ENCODE data around the gene PLXND1. TPM values are rescaled to one million over a fixed set of nuclear protein-coding genes. Genes with fewer than 3 reads are reported as not detected.

The PLXND1 gene
- total RNA-seq, 3 donors from 2014 or later (not counting 1 experiment from before 2014, with no cell fraction given) = 135 to 214 (median 189) TPM

DNA sequence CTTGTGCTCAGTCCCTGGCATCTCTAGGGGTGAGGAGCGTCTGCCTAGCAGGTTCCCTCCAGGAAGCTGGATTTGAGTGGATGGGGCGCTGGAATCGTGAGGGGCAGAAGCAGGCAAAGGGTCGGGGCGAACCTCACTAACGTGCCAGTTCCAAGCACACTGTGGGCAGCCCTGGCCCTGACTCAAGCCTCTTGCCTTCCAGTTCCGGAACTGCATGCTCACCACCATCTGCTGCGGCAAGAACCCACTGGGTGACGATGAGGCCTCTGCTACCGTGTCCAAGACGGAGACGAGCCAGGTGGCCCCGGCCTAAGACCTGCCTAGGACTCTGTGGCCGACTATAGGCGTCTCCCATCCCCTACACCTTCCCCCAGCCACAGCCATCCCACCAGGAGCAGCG lies 73.1 kb downstream of the PLXND1 start:
- no peak overlapping the region for H3K27ac Mint-ChIP-seq
- no peaks in the 10 kb centered on the region for H3K36me3 Mint-ChIP-seq
- no peak overlapping the region for H3K4me3 Mint-ChIP-seq
- ATAC-seq (no peak), DNase-seq (no peak)
- intact Hi-C loops (cut with micrococcal nuclease) = no loop called here
- WGBS (ENCODE audit: insufficient coverage) = 95% methylated on average over 16 of the region's 16 CpGs
- Histone ChIP-seq H3K9me3 (ENCODE audit: control insufficient read depth, insufficient read depth, low read length) (no peaks in the 10 kb centered on the region), H3K4me3 (ENCODE audit: low read length) (no peak overlapping the region), H3K27me3 (ENCODE audit: control insufficient read depth, insufficient read depth, low read length) (no peaks in the 10 kb centered on the region), H3K27ac (ENCODE audit: low read length) (no peak overlapping the region), H3K36me3 (ENCODE audit: control insufficient read depth, insufficient read depth, low read length) (no peaks in the 10 kb centered on the region), H3K4me1 (ENCODE audit: control insufficient read depth, insufficient read depth, low read length) (no peaks in the 10 kb centered on the region)
- H3K4me1 Mint-ChIP-seq = no peaks in the 10 kb centered on the region
- no peaks in the 10 kb centered on the region for H3K9me3 Mint-ChIP-seq
- TF ChIP-seq, protein P1, sequence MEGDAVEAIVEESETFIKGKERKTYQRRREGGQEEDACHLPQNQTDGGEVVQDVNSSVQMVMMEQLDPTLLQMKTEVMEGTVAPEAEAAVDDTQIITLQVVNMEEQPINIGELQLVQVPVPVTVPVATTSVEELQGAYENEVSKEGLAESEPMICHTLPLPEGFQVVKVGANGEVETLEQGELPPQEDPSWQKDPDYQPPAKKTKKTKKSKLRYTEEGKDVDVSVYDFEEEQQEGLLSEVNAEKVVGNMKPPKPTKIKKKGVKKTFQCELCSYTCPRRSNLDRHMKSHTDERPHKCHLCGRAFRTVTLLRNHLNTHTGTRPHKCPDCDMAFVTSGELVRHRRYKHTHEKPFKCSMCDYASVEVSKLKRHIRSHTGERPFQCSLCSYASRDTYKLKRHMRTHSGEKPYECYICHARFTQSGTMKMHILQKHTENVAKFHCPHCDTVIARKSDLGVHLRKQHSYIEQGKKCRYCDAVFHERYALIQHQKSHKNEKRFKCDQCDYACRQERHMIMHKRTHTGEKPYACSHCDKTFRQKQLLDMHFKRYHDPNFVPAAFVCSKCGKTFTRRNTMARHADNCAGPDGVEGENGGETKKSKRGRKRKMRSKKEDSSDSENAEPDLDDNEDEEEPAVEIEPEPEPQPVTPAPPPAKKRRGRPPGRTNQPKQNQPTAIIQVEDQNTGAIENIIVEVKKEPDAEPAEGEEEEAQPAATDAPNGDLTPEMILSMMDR (IDR thresholded peaks at IDR 0.05) = no peak
- H3K27me3 Mint-ChIP-seq (ENCODE audit: low read depth in 2 of 2) = no peaks in the 10 kb centered on the region

GRCh38 chr3:129532261-129532660 lies 74.2 kb downstream of the PLXND1 start:
- WGBS (ENCODE audit: insufficient coverage) = 96% methylated on average over 20 of the region's 20 CpGs
- Histone ChIP-seq H3K36me3 (ENCODE audit: control insufficient read depth, insufficient read depth, low read length) (no peaks in the 10 kb centered on the region), H3K4me3 (ENCODE audit: low read length) (no peak overlapping the region), H3K27ac (ENCODE audit: low read length) (no peak overlapping the region), H3K9me3 (ENCODE audit: control insufficient read depth, insufficient read depth, low read length) (no peaks in the 10 kb centered on the region), H3K27me3 (ENCODE audit: control insufficient read depth, insufficient read depth, low read length) (no peaks in the 10 kb centered on the region), H3K4me1 (ENCODE audit: control insufficient read depth, insufficient read depth, low read length) (no peaks in the 10 kb centered on the region)
- H3K4me3 Mint-ChIP-seq = no peak overlapping the region
- ATAC-seq (no peak), DNase-seq (no peak)
- no peaks in the 10 kb centered on the region for H3K4me1 Mint-ChIP-seq
- intact Hi-C loops (cut with micrococcal nuclease) = no loop called here
- no peaks in the 10 kb centered on the region for H3K9me3 Mint-ChIP-seq
- no peaks in the 10 kb centered on the region for H3K36me3 Mint-ChIP-seq
- TF ChIP-seq, protein P1 (IDR thresholded peaks at IDR 0.05) = no peak
- H3K27me3 Mint-ChIP-seq (ENCODE audit: low read depth in 2 of 2) = no peaks in the 10 kb centered on the region
- H3K27ac Mint-ChIP-seq = no peak overlapping the region

GRCh38 chr3:129531699-129532098 lies 74.8 kb downstream of the PLXND1 start:
- WGBS (ENCODE audit: insufficient coverage) = 89% methylated on average over 11 of the region's 11 CpGs
- Histone ChIP-seq H3K27ac (ENCODE audit: low read length) (no peak overlapping the region), H3K4me1 (ENCODE audit: control insufficient read depth, insufficient read depth, low read length) (no peaks in the 10 kb centered on the region), H3K9me3 (ENCODE audit: control insufficient read depth, insufficient read depth, low read length) (no peaks in the 10 kb centered on the region), H3K27me3 (ENCODE audit: control insufficient read depth, insufficient read depth, low read length) (no peaks in the 10 kb centered on the region), H3K36me3 (ENCODE audit: control insufficient read depth, insufficient read depth, low read length) (no peaks in the 10 kb centered on the region), H3K4me3 (ENCODE audit: low read length) (no peak overlapping the region)
- ATAC-seq = no peak
- Mint-ChIP-seq H3K9me3 (no peaks in the 10 kb centered on the region), H3K27ac (no peak overlapping the region), H3K27me3 (ENCODE audit: low read depth in 2 of 2) (no peaks in the 10 kb centered on the region), H3K4me3 (no peak overlapping the region), H3K36me3 (no peaks in the 10 kb centered on the region), H3K4me1 (no peaks in the 10 kb centered on the region)
- TF ChIP-seq, protein P1 (IDR thresholded peaks at IDR 0.05) = no peak
- no peak for DNase-seq
- intact Hi-C loops (cut with micrococcal nuclease) = no loop called here

GRCh38 chr3:129530821-129531220 lies 75.7 kb downstream of the PLXND1 start:
- Mint-ChIP-seq H3K4me1 (no peaks in the 10 kb centered on the region), H3K4me3 (no peak overlapping the region), H3K36me3 (no peaks in the 10 kb centered on the region), H3K27ac (no peak overlapping the region), H3K9me3 (no peaks in the 10 kb centered on the region), H3K27me3 (ENCODE audit: low read depth in 2 of 2) (no peaks in the 10 kb centered on the region)
- WGBS (ENCODE audit: insufficient coverage) = 94% methylated on average over 13 of the region's 13 CpGs
- H3K27me3 ChIP-seq (ENCODE audit: control insufficient read depth, insufficient read depth, low read length) = no peaks in the 10 kb centered on the region
- DNase-seq (no peak), ATAC-seq (no peak)
- H3K4me1 ChIP-seq (ENCODE audit: control insufficient read depth, insufficient read depth, low read length) = peaks cover 6% of the 10 kb centered on the region
- H3K9me3 ChIP-seq (ENCODE audit: control insufficient read depth, insufficient read depth, low read length) = no peaks in the 10 kb centered on the region
- intact Hi-C loops (cut with micrococcal nuclease) = no loop called here
- H3K4me3 ChIP-seq (ENCODE audit: low read length) = no peak overlapping the region
- TF ChIP-seq, protein P1 (IDR thresholded peaks at IDR 0.05) = no peak
- H3K36me3 ChIP-seq (ENCODE audit: control insufficient read depth, insufficient read depth, low read length) = no peaks in the 10 kb centered on the region
- H3K27ac ChIP-seq (ENCODE audit: low read length) = no peak overlapping the region
